HG03442 (cell line): Measurements from ENCODE around the gene COBL.
"Not testable (repeated sequence)": the region's sequence is repeated elsewhere in the genome, so short reads cannot be mapped to it uniquely, and the experiment has no call there.

Source experiments
- ATAC-seq: cut with Tn5 transposase; IDR thresholded peaks from one replicate; pipeline ENCODE4 v1.9.1; 2021; ENCODE audit warnings: mild to moderate bottlenecking, moderate library complexity; ENCODE audit not compliant: unreplicated experiment

Gene COBL

GRCh38 chr7:51013861-51014511, 302.6 kb downstream of the COBL start:
- no peak for ATAC-seq

- ATAC-seq, result no peak
Measured at GRCh38 chr7:51013218-51013786, 303.3 kb downstream of the COBL start.

- no peak for ATAC-seq
Measured at GRCh38 chr7:51012569-51013217, 303.9 kb downstream of the COBL start.

GRCh38 chr7:51011710-51012350, 304.8 kb downstream of the COBL start:
- no peak for ATAC-seq

- no peak for ATAC-seq
Measured at GRCh38 chr7:51010534-51010933, 306.1 kb downstream of the COBL start.

- ATAC-seq, result no peak
Measured at GRCh38 chr7:51009716-51010496, 306.7 kb downstream of the COBL start.

GRCh38 chr7:51007551-51008505, 308.8 kb downstream of the COBL start:
- no peak for ATAC-seq

GRCh38 chr7:51006483-51007235, 309.9 kb downstream of the COBL start:
- ATAC-seq, result no peak

GRCh38 chr7:51005074-51005473, 311.5 kb downstream of the COBL start:
- ATAC-seq, result no peak

GRCh38 chr7:51000956-51001355, 315.7 kb downstream of the COBL start:
- ATAC-seq, result no peak

- no peak for ATAC-seq
Measured at GRCh38 chr7:50994753-50995319, 321.8 kb downstream of the COBL start.

GRCh38 chr7:50990214-50990613, 326.4 kb downstream of the COBL start:
- not testable (repeated sequence) for ATAC-seq

GRCh38 chr7:50988988-50989387, 327.6 kb downstream of the COBL start:
- ATAC-seq, result no peak

- no peak for ATAC-seq
Measured at GRCh38 chr7:50988465-50988864, 328.1 kb downstream of the COBL start.

GRCh38 chr7:50985096-50985495, 331.5 kb downstream of the COBL start:
- ATAC-seq, result no peak

GRCh38 chr7:50983850-50984249, 332.8 kb downstream of the COBL start:
- ATAC-seq, result no peak

- no peak for ATAC-seq
Measured at GRCh38 chr7:50982626-50983025, 334.0 kb downstream of the COBL start.

GRCh38 chr7:50981743-50982142, 334.9 kb downstream of the COBL start:
- ATAC-seq, result no peak

- no peak for ATAC-seq
Measured at GRCh38 chr7:50980411-50980810, 336.2 kb downstream of the COBL start.
